NCI-H2107 treated with DMSO at 0.1 percent for 48 hours (cell line): ENCODE data around the gene AHCYL2.
"Not testable (repeated sequence)": the region's sequence is repeated elsewhere in the genome, so short reads cannot be mapped to it uniquely, and the experiment has no call there.

ENCODE experiments used
- DNase-seq: peaks from one replicate; lab custom pipeline; 2025; ENCODE audit not compliant: unreplicated experiment; lab: John Stamatoyannopoulos, UW

The AHCYL2 gene

DNA sequence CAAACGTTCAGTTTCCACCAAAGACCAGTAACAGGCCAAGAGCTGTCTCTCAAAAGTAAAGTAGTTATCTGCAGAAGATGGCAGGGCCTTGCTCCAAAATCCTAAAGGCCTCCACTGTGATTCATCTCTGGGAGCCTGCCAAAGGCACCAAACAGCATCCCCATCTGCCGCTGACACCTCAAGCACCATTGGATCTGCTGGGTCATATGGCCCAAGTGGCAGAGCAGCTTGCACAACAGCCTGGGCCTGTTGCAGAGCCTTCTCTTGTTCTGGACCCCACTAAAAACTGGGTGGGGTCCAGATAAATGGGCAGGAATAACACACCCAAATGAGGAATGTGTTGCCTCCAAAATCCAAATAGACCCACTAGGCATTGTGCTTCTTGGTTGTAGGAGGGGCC is 222.1 kb downstream of the AHCYL2 start:
- DNase-seq, result not testable (repeated sequence)

DNA sequence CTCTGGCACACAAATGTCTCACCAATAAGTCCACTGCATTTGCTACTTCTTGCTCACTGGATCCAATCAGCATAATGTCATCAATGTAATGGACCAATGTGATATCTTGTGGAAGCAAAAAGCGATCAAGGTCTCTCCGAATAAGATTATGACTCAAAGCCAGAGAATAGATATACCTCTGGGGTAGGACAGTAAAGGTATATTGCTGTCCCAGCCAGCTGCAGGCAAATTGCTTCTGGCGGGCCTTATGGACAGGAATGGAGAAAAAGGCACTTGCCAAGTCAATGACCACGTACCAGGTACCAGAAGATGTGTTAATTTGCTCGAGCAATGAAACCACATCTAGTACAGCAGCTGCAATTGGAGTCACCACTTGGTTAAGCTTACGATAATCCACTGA is 222.6 kb downstream of the AHCYL2 start:
- DNase-seq, result not testable (repeated sequence)

DNA sequence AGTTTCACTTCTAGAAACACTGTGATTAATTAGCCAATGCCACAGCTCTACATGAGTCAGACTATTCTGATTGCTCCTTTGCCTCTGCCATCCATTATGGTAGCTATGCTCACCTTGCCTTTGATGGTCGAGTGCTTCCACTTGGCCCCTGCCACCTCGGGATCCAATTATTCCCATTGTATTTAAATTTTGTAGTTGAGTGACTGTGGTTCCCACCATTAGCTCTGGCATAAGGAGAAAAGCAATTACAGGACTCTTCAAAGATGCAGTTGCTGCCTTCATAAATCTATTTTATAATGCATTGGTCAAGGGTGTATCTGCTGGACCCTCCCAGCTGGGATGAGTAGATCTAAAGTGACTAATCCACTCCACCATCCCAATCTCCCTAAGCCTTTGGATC is 223.8 kb downstream of the AHCYL2 start:
- not testable (repeated sequence) for DNase-seq

DNA sequence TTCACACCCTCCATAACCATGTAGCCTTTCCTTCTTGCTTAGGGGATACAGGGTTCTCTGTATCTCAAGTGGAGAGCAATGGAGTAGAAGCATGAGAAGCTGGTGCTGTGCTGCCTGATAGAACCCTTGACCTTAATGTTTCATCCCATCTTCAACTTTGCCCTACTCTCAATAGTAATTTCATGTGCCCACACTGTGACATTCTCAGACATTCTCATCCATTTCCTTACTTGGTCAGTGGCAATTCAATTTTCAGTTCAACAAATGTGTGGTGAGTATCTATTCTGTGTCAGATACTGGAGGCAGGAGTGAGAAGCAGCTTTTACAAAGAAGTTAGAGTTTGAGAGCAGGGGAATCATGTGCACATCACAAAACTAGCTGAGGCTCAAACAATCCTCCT is 225.5 kb downstream of the AHCYL2 start:
- DNase-seq, result no peak

DNA sequence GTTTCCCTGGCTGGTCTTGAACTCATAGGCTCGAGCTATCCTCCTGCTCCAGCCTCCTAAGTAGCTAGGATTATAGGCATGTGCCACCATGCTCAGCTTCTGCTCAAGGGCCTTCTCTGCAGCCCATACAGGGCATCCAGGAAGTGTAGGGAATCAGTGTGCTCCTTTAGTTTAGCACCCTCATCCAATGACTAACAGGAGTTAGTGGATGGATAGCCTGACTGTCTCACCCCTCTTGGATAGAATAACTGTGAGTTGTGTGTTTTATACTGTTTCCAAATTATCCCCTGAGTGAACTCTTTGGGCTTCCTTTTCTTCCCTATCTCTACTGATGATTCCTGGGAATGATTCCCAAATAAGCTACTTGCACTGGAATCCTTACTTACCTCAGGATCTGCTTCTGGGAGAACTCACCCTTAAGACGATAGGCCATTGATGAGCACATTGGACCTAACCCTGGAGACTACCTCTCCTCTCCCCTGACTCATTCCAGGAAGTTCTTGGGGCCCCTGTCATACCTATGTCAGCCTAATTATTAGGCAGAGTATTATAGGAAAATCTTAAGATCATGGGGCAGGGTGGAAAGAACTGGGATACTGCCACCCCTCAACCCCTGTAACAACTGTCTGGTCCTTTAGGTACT is 227.9 kb downstream of the AHCYL2 start:
- DNase-seq, result no peak

DNA sequence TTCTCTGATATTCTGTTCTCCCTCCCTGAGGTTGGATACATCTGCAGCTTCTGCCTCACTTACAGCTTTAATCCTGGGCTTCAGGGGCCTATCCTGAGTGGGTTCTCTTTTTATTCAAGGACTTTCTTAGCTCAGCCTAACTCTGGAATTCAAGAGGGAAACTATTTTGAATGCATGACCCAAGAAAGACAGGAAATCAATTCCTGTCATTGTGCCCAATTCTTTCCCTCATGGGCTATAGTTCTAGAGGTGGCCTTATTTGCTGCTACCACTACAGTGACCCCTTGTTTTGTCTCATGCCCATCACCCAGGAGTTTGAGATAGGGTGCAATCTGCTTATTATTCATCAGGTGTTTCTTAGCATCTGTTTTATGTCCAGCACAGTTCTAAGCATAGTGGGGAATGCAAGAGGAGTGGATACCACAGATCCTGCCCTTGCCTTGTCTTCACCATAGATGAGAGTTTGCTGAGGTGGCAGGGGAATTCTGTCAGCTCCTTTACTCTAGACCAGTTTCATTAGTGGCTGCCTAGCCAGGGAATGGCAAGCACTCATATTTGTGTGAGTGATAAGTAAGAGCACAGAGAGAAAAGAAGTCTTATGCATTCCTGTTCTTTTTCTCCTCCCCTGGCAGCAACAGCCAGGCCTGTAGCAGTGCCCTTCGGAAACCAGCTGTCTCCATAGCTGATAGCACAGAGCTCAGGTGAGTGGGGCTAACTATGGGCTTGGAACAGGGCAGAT is 228.8 kb downstream of the AHCYL2 start:
- DNase-seq, result no peak

DNA sequence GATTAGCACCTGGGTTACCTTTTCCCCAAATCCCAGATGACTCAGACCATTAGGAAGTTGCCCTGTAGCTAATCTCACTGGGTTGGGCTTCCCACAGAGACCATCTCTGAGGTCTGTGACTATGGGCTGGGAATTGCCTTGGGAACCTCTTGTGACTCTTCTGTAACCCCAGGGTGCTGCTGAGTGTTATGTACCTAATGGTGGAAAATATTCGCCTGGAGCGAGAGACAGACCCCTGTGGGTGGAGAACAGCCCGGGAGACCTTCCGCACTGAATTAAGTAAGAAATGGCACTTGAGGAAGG is 229.4 kb downstream of the AHCYL2 start:
- no peak for DNase-seq

DNA sequence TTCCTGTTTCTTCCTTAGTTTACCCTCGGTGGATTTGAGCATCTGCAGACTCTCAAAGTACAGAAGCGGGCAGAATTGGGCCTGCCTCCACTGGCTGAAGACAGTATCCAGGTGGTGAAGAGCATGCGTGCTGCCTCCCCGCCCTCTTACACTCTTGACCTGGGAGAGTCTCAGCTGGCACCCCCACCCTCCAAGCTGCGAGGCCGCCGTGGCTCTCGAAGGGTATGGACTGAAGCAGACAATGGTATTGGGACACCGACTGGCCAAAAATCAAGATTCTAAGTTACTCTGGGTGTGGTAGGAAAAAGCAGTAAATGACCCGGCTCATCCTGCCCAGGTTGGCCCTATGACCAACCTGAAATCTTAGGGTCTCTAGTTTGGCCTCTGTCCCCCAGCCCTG is 231.6 kb downstream of the AHCYL2 start:
- no peak for DNase-seq

DNA sequence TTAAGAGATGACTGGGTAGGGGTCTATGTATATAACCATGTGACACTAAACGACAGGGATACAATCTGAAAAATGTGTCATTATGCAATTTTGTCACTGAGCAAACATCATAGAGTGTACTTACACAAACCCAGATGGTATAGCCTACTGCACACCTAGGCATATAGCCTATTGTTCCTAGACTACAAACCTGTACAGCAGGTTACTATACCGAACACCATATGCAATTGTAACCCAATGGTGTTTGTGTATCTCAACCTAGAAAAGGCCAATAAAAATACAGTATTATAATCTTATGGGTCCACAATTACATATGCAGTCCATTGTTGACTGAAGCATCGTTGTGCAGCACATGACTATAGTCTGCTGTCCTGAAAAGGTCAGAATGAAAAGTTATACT is 232.3 kb downstream of the AHCYL2 start:
- DNase-seq, result no peak

DNA sequence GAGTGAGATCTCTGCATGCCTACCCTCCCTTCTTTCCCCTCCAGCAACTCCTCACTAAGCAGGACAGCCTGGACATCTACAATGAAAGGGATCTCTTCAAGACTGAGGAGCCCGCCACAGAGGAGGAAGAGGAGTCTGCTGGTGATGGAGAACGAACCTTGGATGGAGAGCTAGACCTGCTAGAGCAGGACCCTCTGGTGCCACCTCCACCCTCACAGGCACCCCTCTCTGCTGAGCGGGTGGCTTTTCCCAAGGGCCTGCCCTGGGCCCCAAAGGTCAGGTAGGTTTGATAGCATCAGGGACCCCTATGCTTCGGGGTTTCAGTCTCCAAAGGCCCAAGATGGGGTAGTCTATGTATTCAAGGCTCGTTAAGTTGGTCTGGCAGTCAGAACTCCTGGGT is 233.3 kb downstream of the AHCYL2 start:
- DNase-seq, result no peak

DNA sequence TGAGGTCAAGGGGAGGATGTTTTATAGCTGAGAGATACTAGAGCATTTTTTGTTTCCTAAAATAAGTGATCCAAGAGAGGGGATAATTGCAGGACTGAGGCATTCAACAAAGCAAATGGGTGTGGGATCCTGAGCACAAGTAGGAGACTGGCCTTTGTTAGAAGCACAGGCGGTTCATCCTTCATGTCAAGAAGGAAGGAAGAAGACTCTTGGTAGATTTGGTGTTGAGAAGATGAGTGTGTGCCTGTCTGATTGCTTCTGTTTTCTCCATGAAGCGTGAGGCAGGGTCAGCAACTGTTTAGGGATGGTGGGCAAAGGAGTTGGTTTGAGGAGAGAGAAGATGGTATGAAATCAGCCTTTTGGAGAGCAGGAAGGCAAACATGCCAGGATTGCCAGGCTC is 237.0 kb downstream of the AHCYL2 start:
- DNase-seq, result no peak

DNA sequence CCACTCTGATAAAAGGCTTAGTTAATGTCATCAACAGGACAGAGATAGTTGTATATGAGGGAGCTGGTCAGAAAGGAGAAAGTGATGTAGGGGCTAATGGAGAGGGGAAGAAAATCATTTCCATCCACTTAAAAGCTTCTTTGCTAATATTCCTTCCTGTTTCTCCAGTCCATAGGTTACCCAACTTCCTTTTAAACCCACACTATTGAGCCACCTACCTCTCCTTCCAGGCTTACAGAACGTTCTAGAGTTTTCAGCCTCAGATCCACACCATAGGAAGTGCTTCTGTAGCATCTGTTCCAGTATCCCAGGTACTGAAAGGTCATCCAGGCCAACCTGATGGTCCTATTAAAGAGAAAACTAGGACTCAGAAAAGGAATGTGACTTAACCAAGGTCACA is 237.6 kb downstream of the AHCYL2 start:
- no peak for DNase-seq

DNA sequence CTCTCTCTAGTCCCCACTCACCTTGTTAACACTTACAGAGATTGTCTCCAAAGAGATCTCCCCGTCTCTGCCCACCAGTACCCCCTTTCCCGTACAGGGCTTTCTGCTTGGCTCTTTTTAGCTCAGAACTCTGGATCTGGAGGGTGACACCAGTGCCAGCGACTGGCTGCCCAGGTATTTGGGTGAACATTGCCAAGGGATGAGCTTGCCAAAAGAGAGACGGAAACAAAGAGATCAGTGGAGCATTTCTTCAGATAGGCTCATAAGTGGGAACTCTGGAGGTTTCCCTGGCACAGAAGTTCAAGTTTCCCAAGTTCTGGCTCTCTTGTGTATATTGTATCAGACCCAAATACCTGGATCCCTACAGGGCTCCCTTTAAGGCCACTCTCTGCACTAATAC is 239.4 kb downstream of the AHCYL2 start:
- DNase-seq, result no peak

DNA sequence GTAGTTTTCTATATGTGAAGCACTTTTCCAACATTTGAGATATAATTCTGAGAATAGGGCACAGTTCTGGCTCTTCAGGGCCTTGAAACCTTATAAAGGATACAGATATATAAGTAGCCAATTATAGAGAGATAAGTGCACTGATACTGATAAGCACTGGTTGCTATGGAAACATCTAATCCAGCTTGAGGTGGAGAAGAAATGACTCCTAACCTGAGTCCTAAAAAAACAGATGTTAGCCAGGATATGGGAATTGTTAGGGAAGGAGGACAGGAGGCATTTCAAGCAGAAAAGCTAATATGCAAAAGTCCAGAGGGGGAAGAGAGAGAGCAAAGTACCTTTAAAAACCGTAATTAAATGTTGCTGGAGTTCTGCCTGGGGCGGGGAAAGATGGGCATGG is 240.2 kb downstream of the AHCYL2 start:
- DNase-seq, result no peak

DNA sequence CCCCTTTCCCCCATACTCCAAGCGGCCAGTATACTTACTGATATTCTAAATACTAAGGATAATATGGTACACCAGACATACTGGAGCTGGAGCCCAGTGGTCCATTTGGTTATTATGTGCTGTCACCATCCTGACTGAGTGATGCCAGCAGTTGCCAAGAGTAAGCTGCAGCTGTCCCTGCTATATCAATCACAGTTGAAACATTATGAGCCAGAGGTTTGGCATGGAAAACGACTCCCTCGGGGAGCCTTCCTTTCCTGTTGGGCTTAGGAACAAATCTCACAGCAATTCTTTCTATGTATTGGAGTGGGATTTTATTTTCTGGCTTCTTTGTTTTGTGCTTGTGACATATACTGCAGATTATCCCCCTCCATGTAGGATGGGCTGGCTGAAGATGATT is 242.0 kb downstream of the AHCYL2 start:
- no peak for DNase-seq

DNA sequence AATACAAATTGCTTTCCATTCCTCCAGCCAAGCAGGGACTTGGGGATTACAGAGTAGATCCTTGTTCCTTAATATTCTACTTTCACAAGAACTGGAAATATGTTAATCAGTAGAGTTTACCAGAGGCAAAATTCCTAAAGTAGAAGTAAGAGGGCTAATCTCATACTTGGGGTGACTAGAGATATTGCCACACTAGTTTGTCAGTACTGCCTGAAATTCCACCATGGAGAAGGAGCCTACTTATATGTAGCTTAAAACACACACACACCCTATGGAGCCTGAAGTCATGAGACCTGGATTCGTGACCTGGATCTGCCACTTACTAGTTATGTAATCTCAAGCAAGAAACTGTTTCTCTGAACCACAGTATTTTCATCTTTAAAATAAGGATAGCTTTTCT is 243.3 kb downstream of the AHCYL2 start:
- DNase-seq, result no peak

DNA sequence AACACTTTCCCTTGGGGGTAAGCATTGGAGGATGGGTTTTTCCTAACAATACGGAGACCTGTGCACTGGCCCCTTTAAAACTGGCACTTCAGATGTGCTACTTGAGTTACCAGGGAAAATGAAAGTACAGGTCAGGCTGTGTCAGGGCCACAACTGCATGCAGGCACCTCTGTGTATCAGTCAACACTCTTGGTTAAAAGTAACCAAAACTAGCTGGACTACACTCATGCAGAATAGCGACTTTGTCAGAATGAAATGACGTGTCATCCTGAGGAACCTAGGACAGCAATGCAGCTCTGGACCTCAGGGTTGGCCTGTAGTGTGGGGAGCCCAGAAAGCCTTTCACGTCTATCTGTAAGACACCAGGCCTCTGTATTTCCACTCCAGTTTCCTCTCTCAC is 243.7 kb downstream of the AHCYL2 start:
- DNase-seq, result no peak

DNA sequence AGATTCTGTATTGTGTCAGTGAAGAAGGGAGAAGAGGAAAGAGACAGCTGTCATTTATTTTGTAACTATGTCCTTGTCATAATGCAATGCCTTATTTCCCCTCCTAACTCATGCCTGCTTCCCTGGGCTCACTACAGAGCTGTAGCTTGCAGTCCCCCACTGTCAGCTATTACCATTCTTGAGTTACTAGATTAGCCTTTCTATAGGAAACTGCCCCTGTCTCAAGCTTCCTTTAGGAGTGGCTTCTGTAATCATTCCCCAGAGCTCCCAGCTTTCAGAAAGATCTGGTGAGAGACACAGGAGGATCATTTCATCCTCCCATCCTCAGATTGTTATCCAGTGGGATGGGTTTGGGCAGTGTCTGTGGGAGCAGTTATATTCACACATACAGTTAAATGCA is 245.1 kb downstream of the AHCYL2 start:
- DNase-seq, result no peak

DNA sequence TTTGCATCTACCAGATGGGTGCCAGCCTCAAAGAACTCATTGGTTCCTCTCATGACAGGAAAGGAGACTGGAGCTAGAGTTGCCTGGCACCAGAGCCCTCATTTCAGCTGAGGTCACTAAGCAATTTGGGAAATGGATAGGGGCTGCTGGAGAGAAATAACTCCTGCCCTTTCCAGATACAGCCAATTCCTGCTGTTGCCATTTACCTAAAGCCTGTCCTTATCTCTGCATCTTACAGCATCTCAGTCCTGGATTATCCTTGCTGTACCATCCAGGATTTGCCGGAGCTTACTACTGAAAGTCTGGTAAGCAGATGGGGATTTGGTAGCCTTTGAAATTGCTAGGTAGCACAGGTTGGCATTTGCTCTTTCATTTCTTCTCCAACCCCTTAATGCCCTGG is 245.6 kb downstream of the AHCYL2 start:
- DNase-seq, result no peak

DNA sequence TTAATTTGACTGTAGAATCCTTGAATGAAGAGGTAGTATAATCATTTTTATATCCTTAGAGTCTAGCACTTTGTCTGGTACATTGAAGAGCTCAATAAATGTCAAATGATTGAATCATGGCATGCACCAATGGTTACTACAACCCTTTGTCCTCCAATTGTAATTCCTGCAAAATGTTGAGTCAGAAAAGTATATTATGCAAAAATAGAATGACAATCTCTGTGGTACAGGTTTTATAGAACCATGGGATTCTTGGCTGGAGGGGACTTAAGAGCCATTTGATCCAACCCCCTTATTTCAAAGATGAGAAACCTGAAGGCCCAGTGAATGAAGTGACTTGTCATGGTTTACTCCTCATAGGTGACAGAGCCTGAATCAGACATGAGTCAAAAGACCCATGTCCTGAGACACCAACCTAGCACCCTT is 246.6 kb downstream of the AHCYL2 start:
- no peak for DNase-seq

DNA sequence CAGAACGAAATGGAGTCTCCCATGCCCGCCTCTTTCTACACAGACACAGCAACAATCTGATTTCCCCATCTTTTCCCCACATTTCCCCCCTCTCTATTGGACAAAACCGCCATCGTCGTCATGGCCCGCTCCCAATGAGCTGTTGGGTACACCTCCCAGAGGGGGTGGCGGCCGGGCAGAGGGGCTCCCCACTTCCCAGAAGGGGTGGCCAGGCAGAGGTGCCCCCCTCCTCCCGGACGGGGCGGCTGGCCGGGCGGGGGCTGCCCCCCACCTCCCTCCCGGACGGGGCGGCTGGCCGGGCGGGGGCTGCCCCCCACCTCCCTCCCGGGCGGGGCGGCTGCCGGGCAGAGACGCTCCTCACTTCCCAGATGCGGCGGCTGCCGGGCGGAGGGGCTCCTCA is 251.1 kb downstream of the AHCYL2 start:
- not testable (repeated sequence) for DNase-seq

DNA sequence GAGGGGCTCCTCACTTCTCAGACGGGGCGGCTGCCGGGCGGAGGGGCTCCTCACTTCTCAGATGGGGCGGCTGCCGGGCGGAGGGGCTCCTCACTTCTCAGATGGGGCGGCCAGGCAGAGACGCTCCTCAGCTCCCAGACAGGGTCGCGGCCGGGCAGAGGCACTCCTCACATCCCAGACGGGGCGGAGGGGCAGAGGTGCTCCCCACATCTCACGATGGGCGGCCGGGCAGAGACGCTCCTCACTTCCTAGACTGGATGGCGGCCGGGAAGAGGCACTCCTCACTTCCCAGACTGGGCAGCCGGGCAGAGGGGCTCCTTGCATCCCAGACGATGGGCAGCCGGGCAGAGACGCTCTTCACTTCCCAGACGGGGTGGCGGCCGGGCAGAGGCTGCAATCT is 251.6 kb downstream of the AHCYL2 start:
- not testable (repeated sequence) for DNase-seq
